HG03103 (cell line): ENCODE measurements around the gene HPS1.

Experiments used
- ATAC-seq: cut with Tn5 transposase; IDR thresholded peaks from one replicate; pipeline ENCODE4 v1.9.1; 2021; ENCODE audit warnings: low read depth; ENCODE audit not compliant: unreplicated experiment

Gene HPS1

GRCh38 chr10:98373260-98374040 is 73.3 kb downstream of the HPS1 start:
- no peak for ATAC-seq

GRCh38 chr10:98370831-98371820 is 75.6 kb downstream of the HPS1 start:
- no peak for ATAC-seq

GRCh38 chr10:98369801-98370200 is 76.9 kb downstream of the HPS1 start:
- ATAC-seq: no peak

GRCh38 chr10:98368644-98369043 is 78.1 kb downstream of the HPS1 start:
- no peak for ATAC-seq

- no peak for ATAC-seq
Measured at GRCh38 chr10:98367604-98368451, 78.9 kb downstream of the HPS1 start.
